ENCODE results near the gene TRMT61A. TPM values are rescaled to one million over a fixed set of nuclear protein-coding genes. Genes with fewer than 3 reads are reported as not detected.

TRMT61A gene
- total and polyA plus RNA-seq, 2 of the 4 experiments (the other 2 are of a cell fraction), result 5.7 to 16.2 TPM

GRCh38 chr14:103500148-103500990, 28.6 kb upstream of the TRMT61A start (continued):
- TF ChIP-seq RFX5 (IDR thresholded peaks at IDR 0.05; ENCODE audit: low read depth, low read length) (no peak), MXI1 (IDR thresholded peaks at IDR 0.05; ENCODE audit: borderline replicate concordance, low read depth, low read length) (0 out of 2 replicates have a peak, but pooled peaks have one; percentile 33)

GRCh38 chr14:103501041-103501870, 27.7 kb upstream of the TRMT61A start:
- H2BK5ac ChIP-seq (ENCODE audit: low read depth, low read length, poor library complexity, severe bottlenecking), result no peak overlapping the region
- peaks cover 6% of the 10 kb centered on the region; the same call in 1 of the 2 replicates for H3K9me1 ChIP-seq (ENCODE audit: insufficient read depth, low read length)
- no peak overlapping the region for H3K27ac ChIP-seq (ENCODE audit: insufficient read depth, low read length)
- TF ChIP-seq POLR2A (IDR thresholded peaks at IDR 0.05; ENCODE audit: low read depth, low read length) (no peak), FOS (IDR thresholded peaks at IDR 0.05; ENCODE audit: low read depth, low read length) (no peak), CHD1 (IDR thresholded peaks at IDR 0.05; ENCODE audit: low read depth, low read length) (no peak), ELK1 (IDR thresholded peaks at IDR 0.05; ENCODE audit: borderline replicate concordance, low read depth, low read length) (no peak)
- H4K5ac ChIP-seq (ENCODE audit: low read depth, low read length), result no peak overlapping the region
- H2AK9ac ChIP-seq (replicated peaks; ENCODE audit: low read depth, low read length, poor library complexity), result no peak overlapping the region
- no peak overlapping the region for H2BK120ac ChIP-seq (ENCODE audit: low read depth, low read length)
- no peak overlapping the region for H2BK15ac ChIP-seq (ENCODE audit: low read depth, low read length)
- ChIA-PET POLR2A (ENCODE audit: unreplicated experiment) (no interaction called here), CTCF (interaction anchor here (0.5 kb wide), 1 partner anchor 133 kb away, joined by 3 read pairs; no protein-coding TSS in a partner anchor)
- no peaks in the 10 kb centered on the region for H3K9me3 ChIP-seq (ENCODE audit: control insufficient read depth, insufficient read depth, low read length)
- no peaks in the 10 kb centered on the region for H3K27me3 ChIP-seq (ENCODE audit: control insufficient read depth, insufficient read depth, low read length)
- H4K91ac ChIP-seq (ENCODE audit: insufficient read depth, low read depth, low read length), result no peak overlapping the region
- 0 out of 4 replicates have a peak overlapping the region, but pooled peaks of 1 of the 2 experiments have one; percentile 16 for H4K8ac ChIP-seq (ENCODE audit: low read depth in 2 of 2, low read length in 2 of 2)
- H3K56ac ChIP-seq (ENCODE audit: extremely low read depth, insufficient read depth, low read length), result no peak overlapping the region; the same call in 1 of the 2 replicates
- no peak overlapping the region for H3K4me2 ChIP-seq (ENCODE audit: low read depth, low read length)
- peaks cover 32% of the 10 kb centered on the region for H4K20me1 ChIP-seq (ENCODE audit: insufficient read depth, low read length)
- H2AK5ac ChIP-seq (ENCODE audit: low read depth, low read length), result no peak overlapping the region
- 93% methylated on average over 5 of the region's 11 CpGs; no CpG with 5 or more reads in 1 of the 2 experiments for WGBS, 2 experiments (ENCODE audit: extremely low coverage in 2 of 2, insufficient read length in 1 of 2)
- H3K36me3 ChIP-seq (ENCODE audit: control insufficient read depth, insufficient read depth, low read length), result peaks cover 58% of the 10 kb centered on the region
- BruUV-seq (replicated peaks), result no TSS peak
- peaks cover 34 to 60% of the 10 kb centered on the region in 2 experiments for H3K79me1 ChIP-seq (ENCODE audit: low read depth in 1 of 2, low read length in 2 of 2)
- DNase-seq (no peak), ATAC-seq (ENCODE audit: low read depth) (no peak)
- H3K18ac ChIP-seq (ENCODE audit: low read depth, low read length), result no peak overlapping the region
- no peak overlapping the region for H2AFZ ChIP-seq (replicated peaks; ENCODE audit: low read length, poor library complexity)
- dilution Hi-C loops (cut with HindIII; ENCODE audit: low sequenced_read_pairs, unreplicated experiment), result no loop called here
- no peak overlapping the region for H3K4ac ChIP-seq (ENCODE audit: low read depth, low read length)
- no peak overlapping the region for H3K14ac ChIP-seq (replicated peaks; ENCODE audit: low read depth, low read length)
- intact Hi-C loops (cut with micrococcal nuclease), result no loop called here
- no peaks in the 10 kb centered on the region; the same call in 1 of the 2 replicates for H3K4me1 ChIP-seq (ENCODE audit: control insufficient read depth, insufficient read depth, low read length)
- no peak overlapping the region for H2BK20ac ChIP-seq (ENCODE audit: low read depth, low read length)
- in situ Hi-C loops (cut with MboI; ENCODE audit: low sequenced_read_pairs), result no loop called here
- H3K23ac ChIP-seq (ENCODE audit: low read depth, low read length), result no peak overlapping the region
- no peak overlapping the region for H3K9ac ChIP-seq (ENCODE audit: low read depth, low read length)
- no peak overlapping the region for H3K4me3 ChIP-seq (ENCODE audit: insufficient read depth, low read depth, low read length)
